Measurements from ENCODE around the gene ASB2. TPM values are rescaled to one million over a fixed set of nuclear protein-coding genes. Genes with fewer than 3 reads are reported as not detected.

Gene ASB2
- total RNA-seq, 1 experiment from 2014 or later = 0.35 TPM

- Histone ChIP-seq H3K18ac (ENCODE audit: insufficient read length, low read depth, low read length) (no peak overlapping the region), H2BK12ac (ENCODE audit: insufficient read length, low read depth, low read length) (no peak overlapping the region), H3K23me2 (ENCODE audit: insufficient read length, low read depth, low read length, poor library complexity, severe bottlenecking) (no peaks in the 10 kb centered on the region), H3K27ac (ENCODE audit: insufficient read length, low read depth, low read length) (no peak overlapping the region), H3K4me2 (ENCODE audit: insufficient read depth, insufficient read length, low read length) (no peak overlapping the region), H3K79me2 (ENCODE audit: insufficient read depth, low read length) (no peaks in the 10 kb centered on the region), H3K79me1 (ENCODE audit: insufficient read depth, low read depth, low read length, poor library complexity, severe bottlenecking) (no peaks in the 10 kb centered on the region), H3K9me3 (ENCODE audit: control insufficient read depth, low read depth, low read length) (no peaks in the 10 kb centered on the region), H2AFZ (ENCODE audit: low read length) (no peak overlapping the region), H4K91ac (ENCODE audit: insufficient read length, low read depth, low read length) (no peak overlapping the region), H3K4me1 (ENCODE audit: insufficient read depth, low read length) (no peaks in the 10 kb centered on the region), H3K56ac (ENCODE audit: insufficient read length, low read depth, low read length) (no peak overlapping the region), H3K23ac (ENCODE audit: insufficient read length, low read depth, low read length) (no peak overlapping the region), H2BK20ac (ENCODE audit: low read depth, low read length, poor library complexity, severe bottlenecking) (no peak overlapping the region), H2BK15ac (ENCODE audit: low read depth, low read length) (no peak overlapping the region), H2AK5ac (ENCODE audit: insufficient read length, low read length) (no peak overlapping the region), H3K4ac (ENCODE audit: low read depth, low read length) (no peak overlapping the region), H2BK5ac (ENCODE audit: insufficient read length, low read length) (no peak overlapping the region), H4K5ac (ENCODE audit: insufficient read length, low read depth, low read length) (no peak overlapping the region), H3K27me3 (ENCODE audit: insufficient read depth, low read length) (no peaks in the 10 kb centered on the region), H3K14ac (ENCODE audit: insufficient read depth, low read length) (no peak overlapping the region), H3K9ac (ENCODE audit: extremely low read depth, insufficient read length, low read length) (no peak overlapping the region), H3T11ph (ENCODE audit: low read length) (no peak overlapping the region), H4K20me1 (ENCODE audit: control insufficient read depth, insufficient read depth, insufficient read length) (no peaks in the 10 kb centered on the region), H4K8ac (replicated peaks; ENCODE audit: insufficient read length, low read depth, low read length) (no peak overlapping the region), H2BK120ac (ENCODE audit: low read depth, low read length, poor library complexity, severe bottlenecking) (no peak overlapping the region)
- Mint-ChIP-seq H3K36me3 (ENCODE audit: insufficient read depth in 1 of 3, low read depth in 3 of 3) (no peaks in the 10 kb centered on the region), H3K27ac (no peak overlapping the region), H3K27me3 (ENCODE audit: low read depth) (no peaks in the 10 kb centered on the region), H3K4me1 (peaks cover 0 to 3% of the 10 kb centered on the region in 2 experiments; a peak in 1 of 4 replicates), H3K9me3 (no peaks in the 10 kb centered on the region), H3K4me3 (no peak overlapping the region)
- DNase-seq = no peak
- WGBS (ENCODE audit: extremely low coverage, insufficient read length, low lambda C conversion rate) = no CpG with 5 or more reads among the region's 11 CpGs
- no peak for TF ChIP-seq CTCF (conservative IDR thresholded peaks at IDR 0.05)
Observed at GRCh38 chr14:93929657-93930056, 46.7 kb downstream of the ASB2 start.
